Neural crest cell (in vitro differentiated cells): ENCODE measurements around the gene WDR93. TPM values are rescaled to one million over a fixed set of nuclear protein-coding genes. Genes with fewer than 3 reads are reported as not detected.
A peak's percentile ranks its signal among the peaks of the same experiment; 100 is the strongest.

Experiments
- DNase-seq: peaks from one replicate; pipeline ENCODE4 v3.0.0; 2021; ENCODE audit warnings: low read depth, mixed read lengths, low spot score
- H3K27ac Mint-ChIP-seq: one replicate; pipeline ENCODE4 v1.8.0; 2021; ENCODE audit warnings: mild to moderate bottlenecking, mixed read lengths; ENCODE audit not compliant: unreplicated experiment
- H3K27me3 Mint-ChIP-seq: 2 replicates; pipeline ENCODE4 v1.8.0; 2021; ENCODE audit warnings: low read depth, mild to moderate bottlenecking, mixed read lengths
- H3K36me3 Mint-ChIP-seq: 2 replicates; pipeline ENCODE4 v1.8.0; 2021; ENCODE audit warnings: low read depth, mild to moderate bottlenecking, mixed read lengths
- H3K4me1 Mint-ChIP-seq: 2 replicates; pipeline ENCODE4 v1.8.0; 2021; ENCODE audit warnings: mixed read lengths
- H3K4me3 Mint-ChIP-seq: one replicate; pipeline ENCODE4 v1.8.0; 2021; ENCODE audit warnings: mild to moderate bottlenecking, mixed read lengths
- H3K9me3 Mint-ChIP-seq: 2 replicates; pipeline ENCODE4 v1.8.0; 2021; ENCODE audit warnings: mixed read lengths
- total RNA-seq: library from RNA; stranded (reverse); gene quantifications from 2 replicates; pipeline ENCODE4 v1.2.1, GENCODE V29; 2021
- TF ChIP-seq, protein P1 (sequence below): fragments of 200-600 bp; sonication (generic); conservative IDR thresholded peaks from 2 replicates; pipeline ENCODE4 v1.5.0; 2021; ENCODE audit warnings: antibody characterized with exemption, mild to moderate bottlenecking

The WDR93 gene
- total RNA-seq, 1 donor from 2014 or later, result not detected

DNA sequence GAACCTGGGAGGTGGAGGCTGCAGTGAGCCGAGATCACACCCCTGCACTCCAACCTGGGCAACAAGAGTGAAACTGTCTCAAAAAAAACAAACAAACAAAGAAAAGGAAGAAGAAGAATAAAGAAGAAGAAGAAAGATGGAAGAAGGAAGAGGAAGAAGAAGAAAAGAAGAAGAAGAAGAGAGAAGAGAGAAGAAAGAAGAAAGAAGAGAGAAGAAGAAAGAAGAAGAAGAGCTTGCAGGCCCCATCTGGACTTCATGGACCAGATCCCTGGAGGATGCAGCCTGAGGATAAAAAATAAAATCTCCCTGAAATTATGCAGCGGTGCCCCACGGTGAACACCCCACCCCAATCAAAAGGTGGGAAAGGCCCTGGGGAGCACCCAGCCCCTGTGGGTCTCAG, 69.2 kb downstream of the WDR93 start:
- DNase-seq, result no peak
- H3K27me3 Mint-ChIP-seq, result no peaks in the 10 kb centered on the region
- no peak overlapping the region for H3K4me3 Mint-ChIP-seq
- peaks cover 3% of the 10 kb centered on the region for H3K9me3 Mint-ChIP-seq
- H3K36me3 Mint-ChIP-seq, result no peaks in the 10 kb centered on the region
- H3K27ac Mint-ChIP-seq, result no peak overlapping the region
- TF ChIP-seq, protein P1, sequence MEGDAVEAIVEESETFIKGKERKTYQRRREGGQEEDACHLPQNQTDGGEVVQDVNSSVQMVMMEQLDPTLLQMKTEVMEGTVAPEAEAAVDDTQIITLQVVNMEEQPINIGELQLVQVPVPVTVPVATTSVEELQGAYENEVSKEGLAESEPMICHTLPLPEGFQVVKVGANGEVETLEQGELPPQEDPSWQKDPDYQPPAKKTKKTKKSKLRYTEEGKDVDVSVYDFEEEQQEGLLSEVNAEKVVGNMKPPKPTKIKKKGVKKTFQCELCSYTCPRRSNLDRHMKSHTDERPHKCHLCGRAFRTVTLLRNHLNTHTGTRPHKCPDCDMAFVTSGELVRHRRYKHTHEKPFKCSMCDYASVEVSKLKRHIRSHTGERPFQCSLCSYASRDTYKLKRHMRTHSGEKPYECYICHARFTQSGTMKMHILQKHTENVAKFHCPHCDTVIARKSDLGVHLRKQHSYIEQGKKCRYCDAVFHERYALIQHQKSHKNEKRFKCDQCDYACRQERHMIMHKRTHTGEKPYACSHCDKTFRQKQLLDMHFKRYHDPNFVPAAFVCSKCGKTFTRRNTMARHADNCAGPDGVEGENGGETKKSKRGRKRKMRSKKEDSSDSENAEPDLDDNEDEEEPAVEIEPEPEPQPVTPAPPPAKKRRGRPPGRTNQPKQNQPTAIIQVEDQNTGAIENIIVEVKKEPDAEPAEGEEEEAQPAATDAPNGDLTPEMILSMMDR, result no peak
- no peaks in the 10 kb centered on the region for H3K4me1 Mint-ChIP-seq

DNA sequence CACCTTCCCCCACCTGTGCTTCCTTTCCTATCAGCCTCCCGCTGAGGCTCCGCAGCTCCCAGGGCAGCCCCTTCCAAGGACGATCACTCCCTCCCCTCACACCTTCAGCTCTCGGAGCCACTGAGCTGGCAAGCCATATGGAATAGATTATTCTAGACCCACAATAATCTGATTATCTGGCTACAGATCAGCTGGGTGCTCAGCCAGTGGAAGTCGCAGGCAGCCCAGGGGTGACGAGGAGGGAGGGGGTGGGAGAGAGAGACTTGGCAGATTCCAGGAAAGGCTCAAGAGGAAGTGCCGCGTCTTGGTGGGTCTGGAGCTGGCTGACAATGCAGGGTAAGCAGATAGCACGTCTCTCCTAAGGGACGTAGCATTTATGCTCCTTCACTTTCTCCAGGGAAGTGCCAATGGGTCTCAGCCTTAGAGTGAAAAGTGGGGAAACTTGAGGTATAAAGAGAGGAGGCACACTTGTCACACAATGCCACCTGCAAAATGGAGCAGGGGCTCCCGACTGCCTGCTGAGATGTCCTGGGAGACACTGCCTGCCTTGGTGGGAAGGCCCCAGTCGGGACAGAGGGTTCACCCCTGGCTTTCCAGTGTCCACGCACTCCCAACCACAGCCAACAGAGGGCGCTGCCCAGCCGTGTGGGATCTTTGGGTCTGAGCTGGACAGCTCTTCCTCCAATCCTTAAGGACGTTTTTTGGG, 69.8 kb downstream of the WDR93 start:
- peak; percentile 91 for DNase-seq
- Mint-ChIP-seq H3K4me3 (no peak overlapping the region), H3K36me3 (no peaks in the 10 kb centered on the region), H3K4me1 (no peaks in the 10 kb centered on the region), H3K27ac (no peak overlapping the region), H3K9me3 (peaks cover 3% of the 10 kb centered on the region), H3K27me3 (no peaks in the 10 kb centered on the region)
- TF ChIP-seq, protein P1, result peak; percentile 93

DNA sequence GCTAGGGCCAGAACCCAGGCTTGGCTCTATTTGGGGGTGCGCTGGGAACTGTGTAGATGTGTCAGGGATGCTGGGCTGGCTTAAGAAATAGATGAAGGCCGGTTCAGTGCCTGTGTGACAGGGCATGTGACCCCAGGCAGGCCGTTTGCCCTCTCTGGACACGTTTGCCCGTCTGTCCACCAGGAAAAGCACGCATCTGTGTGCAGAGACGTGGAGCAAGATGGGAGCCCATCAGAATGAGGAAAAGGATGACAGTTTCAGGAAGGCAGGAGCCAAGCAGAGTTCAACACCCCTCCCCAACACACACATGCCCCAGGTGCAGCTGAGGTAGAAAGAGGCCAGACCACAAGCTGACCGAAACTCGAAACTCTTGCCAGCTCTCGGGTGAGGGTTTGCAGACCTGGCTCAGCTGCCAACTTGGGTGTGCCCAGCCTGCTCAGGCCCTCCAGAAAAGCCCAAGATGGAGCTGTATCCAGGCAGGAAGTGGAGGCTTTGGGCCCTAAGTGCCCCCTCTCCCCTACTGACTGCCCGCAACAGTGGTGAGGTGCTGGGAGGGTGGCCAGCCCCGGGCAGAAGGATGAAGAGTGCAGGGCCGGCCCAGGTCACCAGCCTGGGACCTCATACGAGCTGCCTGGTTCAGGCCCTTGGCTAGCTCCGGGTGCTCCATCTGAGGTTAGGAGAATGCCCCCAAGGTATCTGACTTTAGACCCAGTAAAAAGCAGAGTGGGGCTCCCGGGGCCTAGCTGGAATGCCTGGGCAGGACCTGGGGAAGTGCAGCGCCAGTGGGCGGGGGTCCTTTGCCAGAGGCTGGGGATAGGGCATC, 70.6 kb downstream of the WDR93 start:
- no peaks in the 10 kb centered on the region for H3K27me3 Mint-ChIP-seq
- no peaks in the 10 kb centered on the region for H3K4me1 Mint-ChIP-seq

DNA sequence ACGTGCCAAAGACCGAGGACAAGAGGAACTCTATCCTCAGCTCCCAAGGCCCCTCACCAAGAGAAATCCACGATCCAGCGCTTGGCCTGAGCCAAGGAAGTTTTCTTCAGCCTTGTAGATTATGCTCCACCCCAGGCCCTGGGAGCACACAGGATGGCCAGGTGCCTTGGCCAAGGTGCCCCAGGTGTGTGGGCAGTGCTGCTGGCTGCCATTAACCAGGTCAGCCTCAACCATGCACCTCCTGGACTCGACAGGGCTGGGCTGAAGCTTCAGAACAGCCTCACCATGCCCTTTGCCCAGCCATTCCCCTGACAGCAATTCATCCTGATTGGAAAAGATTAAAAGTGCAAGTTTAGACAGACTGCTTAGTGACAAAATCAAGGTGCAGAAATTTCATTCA, 71.3 kb downstream of the WDR93 start:
- DNase-seq, result no peak
- TF ChIP-seq, protein P1, result no peak
- Mint-ChIP-seq H3K4me1 (no peaks in the 10 kb centered on the region), H3K9me3 (peaks cover 3% of the 10 kb centered on the region), H3K27me3 (no peaks in the 10 kb centered on the region), H3K36me3 (no peaks in the 10 kb centered on the region), H3K4me3 (no peak overlapping the region), H3K27ac (no peak overlapping the region)

More for the DNA sequence above, 70.6 kb downstream of the WDR93 start:
- TF ChIP-seq, protein P1, result no peak
- no peak for DNase-seq
- no peak overlapping the region for H3K4me3 Mint-ChIP-seq
- H3K27ac Mint-ChIP-seq, result peak overlapping the region; percentile 52
- peaks cover 3% of the 10 kb centered on the region for H3K9me3 Mint-ChIP-seq
- H3K36me3 Mint-ChIP-seq, result no peaks in the 10 kb centered on the region

DNA sequence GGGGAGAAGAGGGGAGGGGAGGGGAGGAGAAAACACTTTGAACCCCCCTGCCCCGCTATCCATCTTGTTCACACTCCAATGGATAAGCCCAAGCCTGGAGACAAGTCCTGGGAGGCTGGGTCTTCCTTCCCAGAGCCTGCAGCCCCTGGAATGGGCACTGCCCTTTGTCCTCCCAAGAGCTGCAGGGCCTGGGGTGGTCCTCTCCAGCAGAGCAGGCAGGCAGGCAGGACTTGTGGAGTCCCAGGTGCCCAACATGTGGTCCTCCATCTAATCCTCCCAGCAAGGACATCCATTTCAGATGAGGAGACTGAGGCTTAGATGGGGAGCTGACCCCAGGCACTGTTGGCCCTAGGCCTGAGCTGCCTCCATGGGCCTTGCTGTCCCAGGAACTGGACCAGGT, 75.1 kb downstream of the WDR93 start:
- Mint-ChIP-seq H3K27me3 (no peaks in the 10 kb centered on the region), H3K4me1 (no peaks in the 10 kb centered on the region), H3K27ac (no peak overlapping the region), H3K4me3 (no peak overlapping the region), H3K9me3 (peaks cover 3% of the 10 kb centered on the region), H3K36me3 (no peaks in the 10 kb centered on the region)
- TF ChIP-seq, protein P1, result no peak
- no peak for DNase-seq
